ENCODE results near the gene ABTB2.

DNA sequence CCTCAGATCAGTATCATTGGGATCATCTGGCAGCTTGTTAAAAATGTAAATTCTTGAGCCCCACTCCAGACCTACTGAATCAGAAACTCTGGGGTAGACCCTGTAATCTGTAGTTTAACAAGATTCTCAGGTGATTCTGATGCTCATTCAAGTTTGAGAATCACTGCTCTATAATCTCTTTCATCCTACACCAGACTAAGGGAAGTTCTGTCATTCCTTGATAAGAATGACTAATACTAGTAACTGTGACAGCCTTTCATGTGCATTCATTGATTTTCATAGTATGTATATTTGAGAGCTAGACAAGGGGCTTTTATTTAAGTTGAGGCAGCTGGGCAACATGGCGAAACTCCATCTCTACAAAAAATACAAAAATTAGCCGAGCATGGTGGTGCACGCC, 222.4 kb downstream of the ABTB2 start:
- TF ChIP-seq, protein P1, sequence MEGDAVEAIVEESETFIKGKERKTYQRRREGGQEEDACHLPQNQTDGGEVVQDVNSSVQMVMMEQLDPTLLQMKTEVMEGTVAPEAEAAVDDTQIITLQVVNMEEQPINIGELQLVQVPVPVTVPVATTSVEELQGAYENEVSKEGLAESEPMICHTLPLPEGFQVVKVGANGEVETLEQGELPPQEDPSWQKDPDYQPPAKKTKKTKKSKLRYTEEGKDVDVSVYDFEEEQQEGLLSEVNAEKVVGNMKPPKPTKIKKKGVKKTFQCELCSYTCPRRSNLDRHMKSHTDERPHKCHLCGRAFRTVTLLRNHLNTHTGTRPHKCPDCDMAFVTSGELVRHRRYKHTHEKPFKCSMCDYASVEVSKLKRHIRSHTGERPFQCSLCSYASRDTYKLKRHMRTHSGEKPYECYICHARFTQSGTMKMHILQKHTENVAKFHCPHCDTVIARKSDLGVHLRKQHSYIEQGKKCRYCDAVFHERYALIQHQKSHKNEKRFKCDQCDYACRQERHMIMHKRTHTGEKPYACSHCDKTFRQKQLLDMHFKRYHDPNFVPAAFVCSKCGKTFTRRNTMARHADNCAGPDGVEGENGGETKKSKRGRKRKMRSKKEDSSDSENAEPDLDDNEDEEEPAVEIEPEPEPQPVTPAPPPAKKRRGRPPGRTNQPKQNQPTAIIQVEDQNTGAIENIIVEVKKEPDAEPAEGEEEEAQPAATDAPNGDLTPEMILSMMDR (optimal IDR thresholded peaks at IDR 0.05 in 1 of 3, IDR thresholded peaks at IDR 0.05 in 1 of 3, conservative IDR thresholded peaks at IDR 0.05 in 1 of 3; ENCODE audit: extremely low read depth in 1 of 3, insufficient read depth in 2 of 3, low read length in 3 of 3), result no peak
- TF ChIP-seq EZH2 (IDR thresholded peaks at IDR 0.05; ENCODE audit: low read length), result no peak

Data from keratinocyte (primary cell).